Testis (tissue), 2 donors: ENCODE data around the gene ESRP2.

Experiments used
- POLR2A ChIP-seq: fragments of 450-650 bp; IDR thresholded peaks from one replicate; pipeline ENCODE4 v1.6.1; 2017; ENCODE audit warnings: antibody characterized with exemption, mild to moderate bottlenecking, moderate library complexity
- TF ChIP-seq, protein P1 (sequence below), 3 experiments: fragments of 450-650 bp in 2 of 3; fragments of 200-600 bp in 1 of 3; sonication (generic) in 1 of 3; IDR thresholded peaks; one replicate each; pipeline ENCODE4 v1.5.1; 2016 to 2019; ENCODE audit warnings: antibody characterized with exemption in 3 of 3, mild to moderate bottlenecking in 2 of 3, moderate library complexity in 1 of 3

DNA sequence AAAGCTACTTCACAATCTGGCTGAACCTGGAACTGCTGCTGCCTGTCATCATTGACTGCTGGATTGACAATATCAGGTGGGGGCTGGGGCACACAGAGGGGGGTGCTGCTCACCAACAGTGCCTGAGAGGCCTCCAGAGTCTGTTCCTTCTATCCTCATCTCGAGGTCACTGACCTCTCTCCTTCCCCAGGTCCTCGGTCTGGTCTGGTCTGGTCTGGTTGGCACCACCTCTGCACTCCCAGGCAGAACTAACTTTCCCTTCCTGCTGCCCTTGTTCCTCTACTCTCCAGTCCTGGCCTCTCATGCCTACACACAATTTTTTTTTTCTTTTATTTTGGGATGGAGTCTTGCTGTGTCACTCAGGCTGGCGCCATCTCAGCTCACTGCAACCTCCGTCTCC is 13.4 kb upstream of the ESRP2 start:
- TF ChIP-seq, protein P1, sequence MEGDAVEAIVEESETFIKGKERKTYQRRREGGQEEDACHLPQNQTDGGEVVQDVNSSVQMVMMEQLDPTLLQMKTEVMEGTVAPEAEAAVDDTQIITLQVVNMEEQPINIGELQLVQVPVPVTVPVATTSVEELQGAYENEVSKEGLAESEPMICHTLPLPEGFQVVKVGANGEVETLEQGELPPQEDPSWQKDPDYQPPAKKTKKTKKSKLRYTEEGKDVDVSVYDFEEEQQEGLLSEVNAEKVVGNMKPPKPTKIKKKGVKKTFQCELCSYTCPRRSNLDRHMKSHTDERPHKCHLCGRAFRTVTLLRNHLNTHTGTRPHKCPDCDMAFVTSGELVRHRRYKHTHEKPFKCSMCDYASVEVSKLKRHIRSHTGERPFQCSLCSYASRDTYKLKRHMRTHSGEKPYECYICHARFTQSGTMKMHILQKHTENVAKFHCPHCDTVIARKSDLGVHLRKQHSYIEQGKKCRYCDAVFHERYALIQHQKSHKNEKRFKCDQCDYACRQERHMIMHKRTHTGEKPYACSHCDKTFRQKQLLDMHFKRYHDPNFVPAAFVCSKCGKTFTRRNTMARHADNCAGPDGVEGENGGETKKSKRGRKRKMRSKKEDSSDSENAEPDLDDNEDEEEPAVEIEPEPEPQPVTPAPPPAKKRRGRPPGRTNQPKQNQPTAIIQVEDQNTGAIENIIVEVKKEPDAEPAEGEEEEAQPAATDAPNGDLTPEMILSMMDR (IDR thresholded peaks at IDR 0.05), result no peak
- TF ChIP-seq POLR2A, result no peak
